UCSD-AML1 (cell line): Measurements from ENCODE around the gene SPATA2L.

ENCODE experiments used
- DNase-seq: peaks from one replicate; lab custom pipeline; 2025; ENCODE audit not compliant: unreplicated experiment; lab: John Stamatoyannopoulos, UW

Gene SPATA2L

GRCh38 chr16:89701425-89702406 lies at the start of gene SPATA2L:
Gene SPATA2L, minus strand, starts transcription at chr16:89701705. Its CDS starts 473 bp downstream, at chr16:89701232.
- DNase-seq, result peak; percentile 94

DNA sequence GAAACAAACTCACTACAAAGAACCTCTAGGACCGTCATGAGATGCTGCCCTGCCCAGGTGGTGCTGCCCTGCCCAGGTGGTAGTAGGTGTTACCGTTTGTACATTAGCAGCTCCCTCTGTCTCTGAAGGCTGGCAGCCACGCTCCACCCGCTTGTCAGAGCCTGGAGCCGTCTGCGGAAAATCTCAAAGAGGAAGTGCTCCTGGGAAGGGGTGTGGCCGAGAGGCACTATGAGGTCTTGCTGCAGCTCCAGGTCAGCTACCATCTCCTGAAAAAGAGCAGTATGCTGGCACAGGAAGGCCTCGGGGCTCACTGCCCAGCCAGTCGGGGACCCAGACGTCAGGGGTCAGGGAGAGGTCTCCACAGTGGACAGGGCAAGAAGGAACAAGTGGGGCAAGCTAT lies 48.1 kb upstream of the SPATA2L start:
- DNase-seq, result peak; percentile 56

DNA sequence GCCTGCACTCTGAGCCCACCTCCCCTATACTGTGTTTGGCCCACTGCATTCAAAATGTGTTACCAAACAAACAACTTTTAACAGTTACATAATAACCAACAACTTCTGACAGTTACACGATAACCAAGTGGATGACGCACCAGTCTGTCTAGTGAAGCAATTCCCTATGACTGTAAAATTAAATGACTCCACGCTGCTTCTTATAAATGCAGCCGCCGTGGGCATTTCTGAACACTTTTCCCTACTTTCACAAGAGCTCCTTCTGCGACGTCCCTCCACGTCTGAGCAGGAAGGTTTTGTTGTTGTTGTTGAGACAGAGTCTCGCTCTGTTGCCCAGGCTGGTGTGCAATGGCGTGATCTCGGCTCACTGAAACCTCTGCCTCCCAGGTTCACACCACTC lies 47.4 kb upstream of the SPATA2L start:
- no peak for DNase-seq

DNA sequence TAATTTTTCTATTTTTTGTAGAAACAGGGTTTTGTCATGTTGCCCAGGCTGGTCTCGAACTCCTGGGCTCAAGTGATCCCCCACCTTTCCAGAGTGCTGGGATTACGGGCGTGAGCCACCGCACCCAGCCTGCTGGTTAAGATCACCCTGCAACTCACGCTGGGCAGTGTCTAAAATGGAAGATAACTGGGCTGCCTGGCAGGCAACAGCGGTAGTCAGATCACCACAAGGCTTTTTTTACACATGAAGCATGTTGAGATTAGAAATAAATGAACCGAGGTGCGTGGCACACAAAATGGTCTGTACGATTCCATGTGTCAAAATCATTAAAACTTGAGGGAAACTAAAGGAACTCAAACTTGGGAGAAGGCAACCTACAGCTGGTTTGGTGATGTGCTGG lies 46.6 kb upstream of the SPATA2L start:
- DNase-seq, result no peak

- no peak for DNase-seq
These were observed 44.5 kb upstream of the SPATA2L start for GRCh38 chr16:89746043-89746442.

GRCh38 chr16:89744813-89745212 lies 43.3 kb upstream of the SPATA2L start:
- no peak for DNase-seq

DNA sequence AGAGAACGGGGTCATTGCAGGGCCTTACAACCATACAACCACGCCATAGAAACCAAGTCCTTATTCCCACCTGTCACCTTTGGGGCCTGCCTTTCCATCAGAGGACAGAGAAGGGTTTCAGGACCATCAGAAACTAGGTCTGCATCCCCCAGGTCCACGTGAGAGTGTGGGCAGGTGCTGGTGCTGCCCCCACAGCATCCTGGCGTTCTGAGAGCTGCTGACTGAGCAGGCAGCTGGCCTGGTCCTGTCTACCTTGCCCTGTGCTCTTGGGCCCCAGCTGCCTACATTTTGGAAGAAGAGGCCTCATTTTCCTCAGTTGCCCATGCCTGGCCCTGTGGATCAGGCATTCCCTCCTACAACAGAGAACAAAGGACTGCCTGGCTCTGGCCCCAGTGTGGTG lies 41.4 kb upstream of the SPATA2L start:
- DNase-seq, result no peak

- DNase-seq, result no peak
These were observed 40.0 kb upstream of the SPATA2L start for GRCh38 chr16:89741342-89742014.

DNA sequence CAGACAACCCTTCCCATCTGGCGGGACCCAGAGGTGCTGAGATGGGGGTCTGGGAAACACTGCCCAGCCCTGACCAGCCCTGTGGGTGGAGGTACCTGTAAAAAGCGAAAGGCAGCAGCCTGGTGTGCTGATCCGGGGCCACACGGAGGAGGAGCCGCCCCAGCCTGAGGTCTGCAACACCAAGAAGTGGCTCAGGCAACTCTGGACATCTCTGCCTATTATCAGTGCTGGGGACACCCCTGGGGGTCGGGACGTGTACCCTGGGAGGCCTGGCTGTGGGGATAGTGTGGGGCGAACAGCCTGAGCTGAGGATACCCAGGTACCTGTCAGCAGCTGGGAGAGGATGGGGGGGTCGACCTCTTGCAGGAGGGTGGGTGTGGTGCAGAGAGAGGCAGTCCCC lies 37.9 kb upstream of the SPATA2L start:
- no peak for DNase-seq

GRCh38 chr16:89738538-89739317 lies 37.2 kb upstream of the SPATA2L start:
- no peak for DNase-seq

- no peak for DNase-seq
These were observed 36.5 kb upstream of the SPATA2L start for GRCh38 chr16:89738072-89738377.

DNA sequence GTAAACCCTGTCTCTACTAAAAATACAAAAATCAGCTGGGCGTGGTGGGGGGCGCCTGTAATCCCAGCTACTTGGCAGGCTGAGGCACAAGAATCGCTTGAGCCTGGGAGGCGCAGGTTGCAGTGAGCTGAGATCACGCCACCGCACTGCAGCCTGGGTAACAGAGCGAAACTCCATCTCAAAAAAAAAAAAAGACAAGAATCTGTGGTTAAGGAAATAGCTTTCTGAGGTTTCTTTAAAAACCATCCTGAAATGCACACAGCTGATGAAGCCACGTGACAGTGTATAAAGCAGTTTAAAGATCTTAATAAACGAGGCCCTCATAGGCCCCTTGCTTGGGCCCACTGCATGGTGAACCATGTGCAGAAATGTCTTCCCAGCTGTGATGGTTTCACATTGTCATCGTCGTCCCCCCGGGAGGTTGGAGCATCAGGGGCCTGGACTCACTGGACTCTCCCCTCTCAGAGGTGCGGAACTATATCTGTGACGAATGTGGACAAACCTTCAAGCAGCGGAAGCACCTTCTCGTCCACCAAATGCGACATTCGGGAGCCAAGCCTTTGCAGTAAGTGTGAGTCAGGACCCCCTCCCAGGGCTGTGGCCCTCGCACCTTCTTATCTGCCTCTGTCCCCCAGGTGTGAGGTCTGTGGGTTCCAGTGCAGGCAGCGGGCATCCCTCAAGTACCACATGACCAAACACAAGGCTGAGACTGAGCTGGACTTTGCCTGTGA lies 36.0 kb upstream of the SPATA2L start:
- DNase-seq, result no peak

GRCh38 chr16:89736554-89736953 lies 35.0 kb upstream of the SPATA2L start:
- no peak for DNase-seq

- DNase-seq, result no peak
These were observed 32.3 kb upstream of the SPATA2L start for GRCh38 chr16:89733792-89734191.

DNA sequence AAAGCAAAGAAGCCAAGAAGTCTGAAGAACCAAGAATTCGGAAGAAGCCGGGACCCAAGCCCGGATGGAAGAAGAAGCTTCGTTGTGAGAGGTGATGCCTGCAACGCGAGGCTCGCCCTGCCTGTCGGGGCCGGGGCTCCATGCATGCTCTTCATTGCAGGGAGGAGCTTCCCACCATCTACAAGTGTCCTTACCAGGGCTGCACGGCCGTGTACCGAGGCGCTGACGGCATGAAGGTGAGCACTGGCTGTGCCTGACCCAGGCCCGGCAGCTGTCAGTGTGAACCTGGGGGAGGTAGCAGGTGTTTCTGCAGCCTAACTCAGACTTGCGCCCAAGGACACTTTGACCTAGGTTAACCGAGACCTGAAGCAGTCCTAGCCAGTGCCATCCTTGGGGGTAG lies 31.8 kb upstream of the SPATA2L start:
- DNase-seq, result no peak

DNA sequence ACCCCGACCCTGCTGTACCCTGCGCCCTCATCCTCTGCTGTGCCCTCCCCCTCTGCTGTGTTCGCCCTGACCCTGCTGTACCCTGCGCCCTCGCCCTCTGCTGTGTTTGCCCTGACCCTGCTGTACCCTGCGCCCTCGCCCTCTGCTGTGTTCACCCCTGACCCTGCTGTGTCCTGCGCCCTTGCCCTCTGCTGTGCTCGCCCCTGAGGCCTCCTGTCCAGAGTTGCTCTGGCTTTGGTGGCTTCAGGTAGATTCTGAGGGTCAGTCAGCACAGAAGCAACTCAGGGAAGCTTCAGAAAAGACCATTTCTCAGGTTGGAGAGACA lies 31.4 kb upstream of the SPATA2L start:
- no peak for DNase-seq

GRCh38 chr16:89732142-89732917 lies 30.8 kb upstream of the SPATA2L start:
- DNase-seq, result no peak

DNA sequence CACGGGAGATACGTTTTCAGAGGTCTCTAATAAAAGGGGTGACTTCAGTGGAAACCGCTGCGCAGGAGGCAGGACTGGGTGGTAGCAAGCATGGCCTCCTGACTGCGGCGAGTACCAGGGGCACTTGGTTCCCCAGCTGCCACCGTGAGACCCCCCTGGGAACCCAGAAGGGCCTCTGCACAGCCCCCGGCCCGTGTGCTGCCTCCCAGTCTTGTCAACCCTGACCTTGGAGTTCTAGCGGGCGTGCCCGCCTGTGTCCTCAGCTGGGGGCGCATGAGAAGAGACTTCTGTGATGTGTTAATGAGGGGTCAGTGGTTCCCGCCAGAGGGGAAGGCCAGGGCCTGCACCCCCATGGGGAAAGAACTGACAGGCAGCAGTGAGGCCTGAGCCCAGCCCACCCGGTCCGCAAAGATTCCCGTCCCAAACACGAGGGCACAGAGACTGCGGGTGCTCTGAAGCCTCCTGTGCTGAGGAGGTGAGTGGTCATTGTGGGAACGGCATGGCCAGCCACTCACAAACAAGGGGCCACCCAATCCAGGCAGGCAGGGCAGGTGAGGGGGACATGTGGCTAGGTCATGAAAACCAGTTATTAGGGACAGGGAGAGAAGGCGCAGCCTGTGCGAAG lies 29.2 kb upstream of the SPATA2L start:
- no peak for DNase-seq

DNA sequence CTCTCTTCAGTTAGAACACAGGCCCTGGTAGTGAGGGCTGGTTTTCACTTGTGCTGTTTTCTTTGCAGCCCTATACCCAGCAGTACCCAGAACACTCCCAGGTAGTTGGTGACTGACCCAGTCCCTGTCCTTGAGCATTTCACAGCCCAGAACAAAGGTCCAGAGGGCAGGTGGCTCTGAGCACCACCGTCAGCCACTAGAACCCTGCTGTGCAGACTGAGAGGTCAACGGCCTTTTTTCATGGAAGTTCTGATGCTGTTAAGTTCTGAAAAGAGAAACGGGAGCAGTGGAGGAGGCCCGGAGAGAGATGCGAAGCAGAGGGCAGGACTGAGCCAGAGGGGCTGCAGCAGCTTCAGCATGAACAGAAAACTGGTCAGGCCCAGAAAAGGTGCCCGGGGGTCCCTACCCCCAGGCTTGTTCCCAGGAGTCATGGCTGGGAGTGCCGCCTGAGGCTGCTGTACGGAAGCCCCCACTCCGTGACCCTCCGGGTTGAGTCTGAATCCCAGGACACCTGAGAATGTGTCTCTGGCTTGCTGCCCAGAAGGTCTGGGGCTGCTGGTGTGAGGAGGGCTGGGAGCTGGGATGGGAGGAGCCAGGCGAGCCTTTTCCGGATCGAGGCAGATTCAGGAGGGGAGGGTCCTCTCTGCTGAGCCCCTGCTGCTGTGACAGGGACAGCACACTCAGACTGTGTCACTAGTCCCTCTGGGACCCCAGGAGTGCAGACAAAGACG lies 28.5 kb upstream of the SPATA2L start:
- DNase-seq, result no peak
